CD4-positive, alpha-beta T cell treated with Interleukin-6 at 100 ng/mL for 8 hours (primary cell): ENCODE measurements around the gene SLC6A7.
"Not testable (repeated sequence)": the region's sequence is repeated elsewhere in the genome, so short reads cannot be mapped to it uniquely, and the experiment has no call there.

ENCODE experiments used
- DNase-seq: peaks from one replicate; pipeline ENCODE4 v3.0.0-alpha.2; 2020; ENCODE audit warnings: mixed read lengths, low spot score

SLC6A7 gene

DNA sequence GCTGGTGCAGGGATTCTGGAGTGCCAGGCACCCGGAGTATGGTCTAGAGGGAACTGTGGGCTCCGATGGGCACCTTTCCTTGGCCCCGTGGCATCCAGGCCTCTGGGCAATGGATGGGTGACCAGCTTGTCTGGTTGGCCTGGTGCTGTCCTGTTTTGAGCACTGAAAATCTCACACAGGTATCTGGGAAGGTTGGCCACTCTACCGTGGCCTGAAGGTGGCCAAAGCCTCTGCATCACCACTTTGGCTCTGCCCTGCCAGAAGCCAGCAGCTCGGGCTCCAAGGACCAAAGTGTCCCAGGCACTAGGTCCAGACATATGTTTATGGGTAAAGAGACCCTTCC is 28.8 kb downstream of the SLC6A7 start:
- DNase-seq: no peak

DNA sequence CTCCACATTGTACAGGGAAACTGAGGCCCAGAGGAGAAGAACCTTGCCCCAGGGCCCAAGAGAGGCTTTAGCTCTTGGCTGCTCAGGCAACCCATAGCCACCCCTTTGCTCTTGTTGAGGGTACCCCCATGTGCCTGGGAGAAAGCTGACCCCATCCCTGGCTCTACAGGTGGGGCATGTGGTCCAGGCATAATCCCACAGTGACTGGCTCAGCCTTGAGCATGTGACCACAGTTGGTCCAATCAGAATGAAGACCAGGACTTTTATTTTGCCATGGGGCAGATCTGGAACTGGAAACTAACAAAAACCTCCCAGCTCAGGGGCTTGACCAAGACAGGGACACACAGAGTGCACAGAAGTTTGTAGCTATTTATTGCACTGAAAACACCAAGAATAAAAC is 29.3 kb downstream of the SLC6A7 start:
- no peak for DNase-seq

DNA sequence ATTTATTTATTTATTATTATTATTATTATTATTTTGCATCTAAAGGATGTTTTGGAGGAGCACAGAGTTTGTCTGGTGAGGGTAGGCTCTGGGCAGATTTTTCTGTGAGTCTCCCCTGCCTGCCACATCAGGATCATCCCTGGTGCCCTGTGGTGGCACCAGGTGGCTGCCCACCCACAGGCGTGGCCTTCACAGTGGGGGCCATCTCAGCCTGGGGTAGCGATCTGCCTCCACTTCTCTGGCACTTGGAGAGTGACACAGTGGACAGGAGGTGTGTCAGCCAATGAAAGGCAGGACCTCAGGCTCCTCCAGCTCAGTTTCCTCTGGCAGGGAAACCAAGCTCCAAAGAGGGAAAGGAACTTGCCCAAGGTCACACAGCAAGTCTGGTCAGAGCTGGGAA is 30.0 kb downstream of the SLC6A7 start:
- DNase-seq: no peak

DNA sequence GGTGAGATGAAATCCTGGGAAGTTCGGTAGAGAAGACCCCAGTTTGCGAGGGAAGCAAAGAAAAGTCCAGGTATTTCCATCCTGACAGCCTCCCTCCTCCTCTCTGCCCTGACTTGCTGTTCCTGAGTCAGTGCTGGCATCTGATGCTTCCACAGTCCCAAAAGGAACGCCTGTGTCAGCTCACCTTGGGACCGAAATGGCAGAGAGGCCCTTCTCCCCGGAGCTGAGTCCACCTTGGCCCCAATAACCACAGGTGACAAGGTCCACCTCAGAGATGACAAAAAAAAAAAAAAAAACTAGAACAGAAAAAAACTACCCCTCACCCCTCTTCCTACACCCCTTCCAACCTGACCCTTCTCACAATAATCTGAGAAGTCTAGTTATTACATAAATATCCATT is 31.6 kb downstream of the SLC6A7 start:
- DNase-seq: no peak

DNA sequence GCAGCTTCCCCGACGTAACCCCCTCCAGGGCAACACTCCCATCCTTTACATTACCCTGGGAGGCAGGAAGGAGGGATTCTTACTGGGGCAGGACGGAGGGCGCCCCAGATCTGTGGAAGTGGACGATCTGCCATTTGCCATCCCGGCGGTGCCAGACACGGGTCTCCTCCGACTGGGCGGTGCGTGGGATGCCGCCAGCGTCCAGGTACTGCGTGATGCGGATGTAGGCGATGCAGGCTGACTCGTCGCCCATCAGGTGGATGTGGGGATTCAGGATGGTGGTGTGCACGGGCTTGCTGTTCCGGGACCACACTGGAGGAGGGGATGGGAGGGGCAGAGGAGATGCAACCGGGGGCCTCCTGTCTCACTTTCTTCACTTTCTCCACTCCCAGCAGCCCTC is 33.0 kb downstream of the SLC6A7 start:
- DNase-seq: no peak

DNA sequence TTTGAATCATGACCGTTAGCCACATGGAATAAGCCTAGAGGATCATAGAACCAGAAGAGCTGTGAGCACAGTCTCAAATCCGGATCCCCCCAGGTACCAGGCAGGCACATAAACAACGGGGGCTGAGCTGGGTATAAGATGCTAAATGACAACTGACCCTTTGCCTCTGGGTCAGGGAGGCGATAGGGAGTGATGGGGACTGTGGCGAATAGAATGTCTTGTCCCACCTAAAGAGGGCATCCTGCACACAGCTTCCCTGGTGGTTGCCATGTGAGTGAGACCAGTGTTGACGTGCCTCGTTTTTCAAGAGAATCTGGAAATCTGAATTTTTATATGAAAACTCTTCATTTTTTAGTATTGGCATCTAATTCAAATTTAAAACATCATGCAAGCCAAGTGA is 33.6 kb downstream of the SLC6A7 start:
- DNase-seq: no peak

DNA sequence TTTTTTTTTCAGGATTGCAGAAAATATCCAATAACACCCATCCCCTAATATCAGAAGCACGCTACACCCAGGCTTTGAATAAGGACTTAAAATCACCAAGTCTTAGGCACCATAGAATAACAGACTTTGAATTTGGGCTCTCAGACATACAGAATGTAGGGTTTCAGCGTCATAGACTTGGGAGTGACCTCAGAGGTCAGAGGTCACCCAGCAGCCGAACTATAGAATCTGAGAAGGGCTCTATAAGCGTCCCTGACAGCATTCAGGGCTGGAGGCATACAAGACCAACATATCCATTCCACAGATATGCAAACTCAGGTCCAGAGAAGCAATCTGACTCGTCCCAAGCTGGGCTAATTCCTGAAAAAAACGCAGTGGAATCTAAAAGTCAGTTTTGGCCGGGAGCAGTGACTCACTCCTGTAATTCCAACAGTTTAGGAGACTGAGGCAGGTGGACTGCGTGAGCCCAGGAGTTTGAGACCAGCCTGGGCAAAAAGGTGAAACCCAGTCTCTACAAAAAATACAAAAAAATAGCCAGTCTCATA is 34.7 kb downstream of the SLC6A7 start:
- DNase-seq: no peak

DNA sequence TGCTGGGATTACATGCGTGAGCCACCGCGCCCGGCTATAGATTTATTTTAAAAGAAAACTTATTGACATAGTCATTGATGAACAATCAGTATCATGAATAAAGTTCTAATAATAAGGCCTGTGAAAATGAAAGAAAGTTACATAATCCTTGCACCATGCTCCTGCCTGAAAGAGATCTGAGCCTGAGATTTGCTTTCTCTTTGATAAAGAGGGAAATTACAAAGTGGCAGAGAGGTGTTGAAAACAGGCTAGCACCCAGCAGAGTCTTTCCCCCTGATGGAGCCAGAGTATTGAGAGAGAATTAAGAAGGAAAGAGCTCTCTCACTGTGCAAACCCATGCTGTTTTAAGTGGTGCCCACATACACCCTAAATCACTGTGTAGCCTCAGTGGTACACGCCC is 37.2 kb downstream of the SLC6A7 start:
- DNase-seq: no peak

DNA sequence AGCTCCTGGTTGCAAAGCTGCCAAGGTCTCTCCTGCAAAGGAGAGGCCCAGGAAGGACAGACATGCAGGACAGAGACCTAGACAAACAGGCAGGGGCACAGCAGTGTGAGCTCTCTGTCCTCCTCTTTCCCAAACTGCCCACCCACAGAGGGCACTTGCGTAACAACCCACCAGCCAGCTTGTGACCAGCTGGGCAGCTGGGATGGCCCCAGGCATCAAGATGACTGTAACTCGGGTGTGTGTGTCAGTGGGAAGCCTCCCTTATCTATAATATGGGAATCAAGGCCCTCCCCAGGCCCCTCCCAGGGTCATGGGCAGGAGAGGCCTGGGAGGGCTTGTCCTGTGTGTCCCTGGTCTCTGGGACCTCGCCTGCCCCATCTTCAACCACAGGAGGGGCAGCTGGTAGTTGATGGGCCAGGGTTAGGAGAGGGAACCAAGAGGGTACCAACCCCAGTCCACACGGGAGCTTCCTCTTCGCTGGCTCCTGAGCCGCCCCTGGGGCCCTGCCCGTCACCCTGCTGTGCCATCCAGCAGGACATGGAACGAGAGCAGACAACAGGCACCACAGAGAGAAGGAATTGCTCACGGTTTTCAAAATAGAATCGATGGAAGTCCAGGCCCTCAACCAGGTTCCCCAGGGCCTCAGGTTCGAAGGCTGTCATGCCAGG is 37.9 kb downstream of the SLC6A7 start:
- DNase-seq: no peak

DNA sequence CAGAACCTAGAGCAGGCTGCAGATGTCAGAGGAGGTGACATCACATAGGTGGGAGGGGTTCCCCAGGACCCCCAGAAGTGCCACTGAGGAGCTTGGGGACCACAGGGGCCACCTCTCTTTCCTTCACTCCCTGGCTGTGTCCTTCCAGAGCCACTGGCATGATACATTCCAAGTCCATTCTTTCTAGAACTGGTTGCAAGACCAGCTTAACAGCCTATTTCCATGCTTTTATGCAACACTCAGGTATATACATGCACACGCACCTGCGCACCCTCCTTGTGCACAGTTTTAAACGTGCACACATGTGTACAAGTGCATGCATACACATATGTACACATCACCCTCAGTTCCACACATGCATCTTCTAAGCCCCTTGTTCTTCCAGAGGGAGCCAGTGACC is 39.7 kb downstream of the SLC6A7 start:
- no peak for DNase-seq

DNA sequence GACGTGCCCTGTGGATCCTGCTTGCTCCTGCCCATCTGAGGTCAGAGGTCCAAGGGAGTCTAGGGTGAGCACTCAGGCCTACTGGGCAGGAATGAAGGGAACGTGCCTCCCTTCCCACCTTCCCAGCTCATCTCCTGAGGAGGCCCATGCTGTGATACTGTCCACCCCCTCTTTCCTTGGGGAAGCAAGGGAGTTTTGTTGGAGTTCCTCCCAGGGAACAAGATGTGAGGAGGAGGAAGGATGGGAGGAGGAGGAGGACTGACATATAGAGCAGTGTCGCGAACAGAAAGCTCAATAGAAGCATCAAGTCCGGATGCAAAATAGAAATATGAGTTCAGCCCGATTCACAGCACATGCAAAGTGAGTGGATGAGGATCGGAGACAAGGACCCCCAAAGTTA is 41.0 kb downstream of the SLC6A7 start:
- no peak for DNase-seq

DNA sequence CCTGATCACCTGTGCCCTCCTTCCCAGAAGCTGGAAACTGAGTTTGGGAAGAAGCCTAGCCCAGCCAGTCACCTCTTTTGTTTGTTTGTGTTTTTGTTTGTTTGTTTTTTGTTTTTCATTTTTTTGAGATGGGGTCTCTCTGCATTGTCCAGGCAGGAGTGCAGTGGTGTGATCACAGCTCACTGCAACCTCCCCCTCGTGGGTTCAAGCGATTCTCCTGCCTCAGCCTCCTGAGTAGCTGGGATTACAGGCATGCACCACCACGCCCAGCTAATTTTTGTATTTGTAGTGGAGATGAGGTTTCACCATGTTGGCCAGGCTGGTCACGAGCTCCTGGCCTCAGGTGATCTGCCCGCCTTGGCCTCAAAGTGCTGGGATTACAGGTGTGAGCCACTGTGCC is 43.8 kb downstream of the SLC6A7 start:
- not testable (repeated sequence) for DNase-seq

DNA sequence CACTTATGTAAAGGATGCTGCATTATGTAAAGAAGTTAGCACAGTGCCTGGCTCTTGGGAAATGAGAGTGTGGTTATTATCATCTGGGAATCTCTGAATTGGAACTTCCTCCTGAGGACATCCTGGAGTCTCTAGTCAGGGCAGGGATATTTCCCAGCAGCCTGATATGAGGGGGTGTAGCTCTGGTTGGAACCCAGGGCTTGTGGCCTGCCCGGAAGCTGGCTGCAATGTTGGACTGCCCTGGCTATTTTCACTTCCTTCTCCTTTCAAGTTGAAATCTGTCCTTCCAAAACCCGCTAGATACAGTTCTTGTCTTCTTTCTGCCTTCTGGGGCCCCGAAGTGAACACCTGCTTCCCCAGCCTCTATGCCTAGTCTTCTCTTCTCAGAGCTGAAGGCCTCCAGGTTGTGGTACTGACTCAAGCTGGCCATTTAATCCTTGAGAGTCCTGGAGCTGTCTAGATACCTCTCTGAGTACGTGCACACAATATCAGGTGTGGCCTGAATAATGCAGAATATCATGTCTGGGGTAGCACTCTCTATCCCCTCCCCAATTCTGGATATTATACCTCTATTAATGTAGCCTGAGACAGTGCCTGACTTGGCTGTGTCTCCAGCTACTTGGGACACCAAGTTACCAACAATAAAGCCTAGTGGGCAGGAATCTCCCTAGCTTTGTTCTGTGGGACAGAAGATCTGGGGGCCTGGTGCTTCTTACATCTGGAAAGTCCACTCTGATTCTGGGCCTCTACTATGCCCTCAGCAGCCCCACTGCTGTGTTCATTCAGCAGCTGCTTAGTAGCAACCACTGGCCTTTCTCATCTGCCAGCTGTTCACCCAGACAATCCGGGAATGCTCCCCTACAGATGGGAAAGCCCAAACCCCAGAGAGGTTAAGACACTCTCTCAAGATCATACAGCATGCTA is 45.0 kb downstream of the SLC6A7 start:
- DNase-seq: no peak

DNA sequence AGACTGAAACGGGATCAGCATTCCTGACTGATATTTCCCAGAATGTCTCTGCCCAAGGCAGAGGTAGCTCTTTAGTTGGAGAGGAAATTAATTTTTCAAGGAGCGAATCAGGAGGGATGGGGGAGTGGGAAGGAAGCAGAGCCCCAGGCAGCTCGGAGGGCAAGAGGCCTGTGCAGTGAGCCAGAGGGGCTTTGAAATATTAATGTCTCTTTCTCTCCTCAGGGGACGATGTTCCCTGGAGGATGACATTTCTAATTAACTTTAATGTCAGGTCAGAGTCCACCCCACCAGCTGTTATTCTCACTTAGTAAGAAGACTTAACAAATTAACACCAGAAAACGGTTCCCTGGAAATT is 45.6 kb downstream of the SLC6A7 start:
- DNase-seq: no peak

DNA sequence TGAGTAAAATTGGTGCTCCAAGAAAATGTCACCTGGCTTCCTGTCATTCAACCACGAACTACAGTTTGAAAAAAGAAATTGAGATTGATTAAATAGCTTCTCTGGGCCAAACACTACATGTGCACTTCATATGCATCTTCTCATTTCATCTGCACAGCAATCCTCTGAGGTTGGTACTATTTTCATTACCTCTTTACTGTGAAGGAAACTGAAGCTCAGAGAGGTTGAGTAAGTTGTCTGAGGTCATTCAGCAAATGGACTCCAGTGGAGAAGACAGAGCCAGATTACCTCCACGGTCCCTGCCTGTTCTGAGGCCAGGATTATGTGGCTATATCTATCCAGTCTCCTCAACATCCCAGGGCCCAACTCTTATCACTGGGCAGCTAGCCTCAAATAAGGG is 46.5 kb downstream of the SLC6A7 start:
- DNase-seq: no peak

DNA sequence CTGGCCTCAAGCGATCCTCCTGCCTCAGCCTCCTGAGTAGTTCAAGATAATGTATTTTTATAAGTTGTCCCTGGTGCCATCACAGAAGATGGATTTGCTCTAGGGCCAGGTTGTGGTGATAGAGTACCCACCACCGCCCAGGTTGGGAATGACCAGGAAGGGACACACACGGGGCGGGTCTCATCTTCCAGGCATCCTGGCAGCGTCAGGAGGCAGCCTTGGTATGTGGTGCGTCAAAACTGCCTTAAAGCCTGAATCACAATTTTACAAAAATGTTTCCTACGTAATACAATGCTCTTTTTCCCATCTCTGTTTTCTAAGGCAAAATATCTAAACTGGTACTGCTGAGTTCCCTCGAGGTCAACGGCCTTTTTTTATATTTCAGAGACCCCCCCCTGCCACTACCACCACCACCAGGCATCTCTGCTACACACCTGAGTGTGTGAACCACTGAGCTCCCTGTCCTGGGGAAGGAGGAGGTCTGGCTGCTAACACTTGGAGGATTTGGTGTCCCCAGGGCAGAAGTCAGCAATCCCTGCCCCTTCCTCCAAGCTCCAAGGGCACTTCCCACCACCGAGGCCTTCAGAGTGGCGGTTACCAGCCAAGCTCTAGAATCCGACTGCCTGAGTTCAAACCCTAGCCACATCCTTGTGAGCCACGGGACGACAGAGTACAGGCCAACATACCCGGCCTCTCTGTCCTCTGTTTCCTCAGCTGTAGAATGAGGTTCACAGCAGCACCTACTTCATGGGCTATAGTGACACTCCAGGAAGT is 47.3 kb downstream of the SLC6A7 start:
- DNase-seq: no peak

DNA sequence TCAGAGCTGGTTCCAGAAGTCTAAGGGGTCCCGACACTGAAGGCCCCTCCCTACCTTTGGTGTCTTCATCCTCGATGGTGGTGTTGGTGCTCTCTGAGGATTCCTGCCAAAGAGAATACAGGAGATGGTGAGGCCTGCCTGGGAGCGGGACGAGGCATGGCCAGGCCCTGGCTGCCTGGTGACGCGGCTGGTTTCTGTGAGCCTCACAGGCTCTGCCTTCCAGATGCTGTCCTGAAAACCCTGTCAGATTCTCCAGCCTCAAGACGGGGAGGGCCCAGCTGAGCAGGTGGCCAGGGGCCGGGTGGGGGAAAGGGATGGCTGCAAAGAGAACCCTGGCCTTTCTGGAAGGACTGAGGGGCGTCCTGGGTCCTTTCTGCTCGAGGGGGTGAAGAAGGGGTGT is 48.8 kb downstream of the SLC6A7 start:
- DNase-seq: no peak

DNA sequence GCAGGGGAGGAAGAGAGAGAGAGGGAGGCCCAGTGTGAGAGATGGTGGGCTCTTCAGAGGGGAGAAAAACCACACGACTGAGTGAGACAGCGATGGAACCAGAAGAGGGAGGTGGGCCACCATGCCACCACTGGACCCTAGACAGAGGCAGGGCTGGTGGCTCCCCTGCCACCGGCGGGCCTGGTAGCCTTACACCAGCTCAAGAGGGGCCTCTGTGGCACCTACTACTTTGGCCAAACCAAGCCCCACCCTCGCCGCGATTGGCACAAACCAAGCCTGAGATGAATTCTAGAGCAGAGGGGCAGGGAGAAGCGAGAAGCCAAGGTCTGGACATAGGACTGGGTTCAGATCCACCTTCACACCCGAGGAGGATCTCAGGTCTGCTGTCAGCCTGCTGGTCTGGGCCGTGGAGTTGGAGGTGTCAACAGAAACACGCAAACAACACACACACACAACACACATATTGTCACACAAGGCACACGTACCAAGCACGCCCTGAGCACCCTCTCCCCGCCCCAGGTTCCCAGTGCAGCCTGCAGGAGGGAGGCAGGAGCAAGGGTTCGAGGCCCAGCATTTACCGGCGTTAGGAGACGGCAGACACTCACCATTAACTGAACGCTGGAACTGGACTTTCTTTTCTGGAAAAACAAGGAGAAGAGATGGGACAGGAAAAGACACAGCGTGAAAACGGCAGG is 49.4 kb downstream of the SLC6A7 start:
- no peak for DNase-seq

DNA sequence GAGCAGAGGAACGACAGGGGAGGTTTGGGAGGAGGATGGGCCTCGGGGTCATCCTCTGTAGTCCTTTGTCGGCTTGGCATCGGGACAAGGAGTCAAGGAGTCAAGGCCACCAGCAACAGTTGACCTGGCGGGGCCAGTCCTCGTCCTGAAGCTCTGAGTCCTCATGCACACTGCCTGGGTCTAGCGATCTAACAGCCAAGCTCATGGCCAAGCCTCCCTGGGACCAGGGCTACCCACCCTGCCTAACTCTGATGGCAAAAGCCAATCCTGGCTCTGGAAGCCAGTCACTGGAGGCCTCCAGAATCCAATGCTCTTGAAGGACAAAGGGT is 49.9 kb downstream of the SLC6A7 start:
- no peak for DNase-seq

DNA sequence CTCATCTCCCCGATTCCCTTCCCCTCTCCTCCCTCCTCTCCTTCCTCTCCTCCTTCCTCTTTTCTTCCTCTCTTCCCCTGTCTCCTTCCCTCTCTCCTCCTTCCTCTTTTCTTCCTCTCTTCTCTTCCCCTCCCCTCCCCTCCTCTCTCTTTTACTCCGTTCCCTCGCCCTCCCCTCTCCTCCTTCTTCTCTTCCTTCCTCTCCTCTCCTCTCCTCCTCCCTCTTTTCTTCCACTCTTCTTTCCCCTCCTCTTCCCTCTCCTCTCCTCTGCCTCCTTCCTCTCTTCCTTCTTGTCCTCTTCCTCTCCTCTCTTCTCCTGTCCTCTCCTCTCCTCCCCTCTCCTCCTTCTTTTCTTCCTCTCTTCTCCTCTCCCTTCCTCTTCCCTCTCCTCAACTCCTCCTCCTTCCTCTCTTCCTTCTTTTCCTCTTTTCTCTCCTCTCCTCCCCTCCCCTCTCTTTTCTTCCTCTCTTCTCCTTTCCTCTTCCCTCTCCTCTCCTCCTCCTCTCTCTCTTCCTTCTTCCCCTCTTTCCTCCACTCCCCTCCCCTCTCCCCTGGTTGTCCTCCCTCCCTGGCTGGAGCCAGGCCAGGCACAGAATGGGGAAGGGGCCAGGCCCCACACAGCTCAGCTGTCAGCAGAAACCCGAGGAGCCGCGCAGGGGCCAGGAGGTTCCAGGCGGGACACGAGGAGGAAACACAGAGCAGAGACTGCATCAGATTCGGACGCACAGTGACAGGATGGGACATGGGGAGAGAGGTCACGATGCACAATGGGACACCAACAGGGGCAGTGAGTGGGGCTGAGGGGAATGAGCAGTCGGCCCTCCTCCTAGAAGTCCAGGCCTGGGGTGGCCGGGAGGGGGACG is 51.7 kb downstream of the SLC6A7 start:
- no peak for DNase-seq

DNA sequence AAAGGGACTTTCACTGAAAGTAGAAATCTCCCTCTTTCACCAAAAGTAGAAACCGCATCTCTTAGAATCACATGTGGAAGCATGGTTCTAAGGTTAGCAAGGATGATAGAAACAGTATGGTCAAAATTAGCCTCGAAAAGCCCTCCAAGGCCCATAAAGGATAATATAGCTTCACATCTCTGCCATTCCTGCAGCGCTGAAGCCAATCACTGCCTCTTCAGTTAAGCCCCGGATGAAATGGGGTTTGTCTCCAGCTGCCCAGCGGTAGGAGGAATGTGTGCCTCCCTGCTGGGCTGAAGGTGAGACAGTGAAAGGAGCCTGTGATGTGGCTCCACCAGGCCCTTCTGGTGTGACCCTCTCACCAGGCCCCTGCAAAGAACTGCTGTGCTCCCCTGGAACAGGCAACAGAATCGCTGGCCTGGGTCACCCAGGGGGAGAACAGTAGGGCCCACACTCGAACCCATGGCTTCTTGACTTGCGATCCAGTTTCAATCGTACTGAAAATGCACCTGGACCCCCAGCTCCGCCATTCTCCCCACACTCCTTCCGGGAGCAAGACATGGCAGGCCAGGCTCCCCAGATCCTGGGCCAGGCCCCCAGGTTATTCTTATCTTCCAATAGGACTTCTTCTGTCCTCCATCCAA is 52.5 kb downstream of the SLC6A7 start:
- no peak for DNase-seq
